ENCODE results near the gene MC1R. TPM values are rescaled to one million over a fixed set of nuclear protein-coding genes. Genes with fewer than 3 reads are reported as not detected.
A peak's percentile ranks its signal among the peaks of the same experiment; 100 is the strongest.

Gene MC1R
- total RNA-seq, 1 donor from 2014 or later, result 9.2 TPM

DNA sequence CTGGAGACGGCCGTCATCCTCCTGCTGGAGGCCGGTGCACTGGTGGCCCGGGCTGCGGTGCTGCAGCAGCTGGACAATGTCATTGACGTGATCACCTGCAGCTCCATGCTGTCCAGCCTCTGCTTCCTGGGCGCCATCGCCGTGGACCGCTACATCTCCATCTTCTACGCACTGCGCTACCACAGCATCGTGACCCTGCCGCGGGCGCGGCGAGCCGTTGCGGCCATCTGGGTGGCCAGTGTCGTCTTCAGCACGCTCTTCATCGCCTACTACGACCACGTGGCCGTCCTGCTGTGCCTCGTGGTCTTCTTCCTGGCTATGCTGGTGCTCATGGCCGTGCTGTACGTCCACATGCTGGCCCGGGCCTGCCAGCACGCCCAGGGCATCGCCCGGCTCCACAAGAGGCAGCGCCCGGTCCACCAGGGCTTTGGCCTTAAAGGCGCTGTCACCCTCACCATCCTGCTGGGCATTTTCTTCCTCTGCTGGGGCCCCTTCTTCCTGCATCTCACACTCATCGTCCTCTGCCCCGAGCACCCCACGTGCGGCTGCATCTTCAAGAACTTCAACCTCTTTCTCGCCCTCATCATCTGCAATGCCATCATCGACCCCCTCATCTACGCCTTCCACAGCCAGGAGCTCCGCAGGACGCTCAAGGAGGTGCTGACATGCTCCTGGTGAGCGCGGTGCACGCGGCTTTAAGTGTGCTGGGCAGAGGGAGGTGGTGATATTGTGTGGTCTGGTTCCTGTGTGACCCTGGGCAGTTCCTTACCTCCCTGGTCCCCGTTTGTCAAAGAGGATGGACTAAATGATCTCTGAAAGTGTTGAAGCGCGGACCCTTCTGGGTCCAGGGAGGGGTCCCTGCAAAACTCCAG is 1.1 kb downstream of the MC1R start:
- Histone ChIP-seq H3K27ac (ENCODE audit: low read depth, low read length) (no peak overlapping the region), H3K79me2 (ENCODE audit: insufficient read depth, low read length) (peaks cover 33% of the 10 kb centered on the region), H3K4me1 (ENCODE audit: insufficient read depth, low read length) (peaks cover 47% of the 10 kb centered on the region), H3K4me3 (ENCODE audit: insufficient read depth, low read depth, low read length) (no peak overlapping the region), H3K36me3 (ENCODE audit: insufficient read depth, low read length) (no peaks in the 10 kb centered on the region), H4K20me1 (ENCODE audit: insufficient read depth, low read length) (peaks cover 14% of the 10 kb centered on the region), H2AFZ (ENCODE audit: low read depth, low read length) (no peak overlapping the region), H3K4me2 (ENCODE audit: low read length) (peak overlapping the region; percentile 100), H3K9ac (ENCODE audit: low read length) (peak overlapping the region; percentile 46), H3K27me3 (ENCODE audit: insufficient read depth, low read length) (no peaks in the 10 kb centered on the region), H3K9me3 (ENCODE audit: insufficient read depth, low read depth, low read length) (no peaks in the 10 kb centered on the region)
- Mint-ChIP-seq H3K4me3 (ENCODE audit: unreplicated experiment) (peak overlapping the region; percentile 57), H3K36me3 (ENCODE audit: low read depth, unreplicated experiment) (peaks cover 2% of the 10 kb centered on the region), H3K27ac (ENCODE audit: unreplicated experiment) (peak overlapping the region; percentile 53), H3K27me3 (ENCODE audit: low read depth, unreplicated experiment) (no peaks in the 10 kb centered on the region), H3K4me1 (ENCODE audit: low read depth, unreplicated experiment) (peaks cover 20% of the 10 kb centered on the region), H3K9me3 (ENCODE audit: unreplicated experiment) (no peaks in the 10 kb centered on the region)
- TF ChIP-seq, protein P1, sequence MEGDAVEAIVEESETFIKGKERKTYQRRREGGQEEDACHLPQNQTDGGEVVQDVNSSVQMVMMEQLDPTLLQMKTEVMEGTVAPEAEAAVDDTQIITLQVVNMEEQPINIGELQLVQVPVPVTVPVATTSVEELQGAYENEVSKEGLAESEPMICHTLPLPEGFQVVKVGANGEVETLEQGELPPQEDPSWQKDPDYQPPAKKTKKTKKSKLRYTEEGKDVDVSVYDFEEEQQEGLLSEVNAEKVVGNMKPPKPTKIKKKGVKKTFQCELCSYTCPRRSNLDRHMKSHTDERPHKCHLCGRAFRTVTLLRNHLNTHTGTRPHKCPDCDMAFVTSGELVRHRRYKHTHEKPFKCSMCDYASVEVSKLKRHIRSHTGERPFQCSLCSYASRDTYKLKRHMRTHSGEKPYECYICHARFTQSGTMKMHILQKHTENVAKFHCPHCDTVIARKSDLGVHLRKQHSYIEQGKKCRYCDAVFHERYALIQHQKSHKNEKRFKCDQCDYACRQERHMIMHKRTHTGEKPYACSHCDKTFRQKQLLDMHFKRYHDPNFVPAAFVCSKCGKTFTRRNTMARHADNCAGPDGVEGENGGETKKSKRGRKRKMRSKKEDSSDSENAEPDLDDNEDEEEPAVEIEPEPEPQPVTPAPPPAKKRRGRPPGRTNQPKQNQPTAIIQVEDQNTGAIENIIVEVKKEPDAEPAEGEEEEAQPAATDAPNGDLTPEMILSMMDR (IDR thresholded peaks at IDR 0.05; ENCODE audit: insufficient read depth, low read depth, low read length), result no peak
- no peak for TF ChIP-seq EZH2 (IDR thresholded peaks at IDR 0.05; ENCODE audit: insufficient read depth, low read length)
- DNase-seq (ENCODE audit: low read depth) (no peak), FAIRE-seq (no peak)

DNA sequence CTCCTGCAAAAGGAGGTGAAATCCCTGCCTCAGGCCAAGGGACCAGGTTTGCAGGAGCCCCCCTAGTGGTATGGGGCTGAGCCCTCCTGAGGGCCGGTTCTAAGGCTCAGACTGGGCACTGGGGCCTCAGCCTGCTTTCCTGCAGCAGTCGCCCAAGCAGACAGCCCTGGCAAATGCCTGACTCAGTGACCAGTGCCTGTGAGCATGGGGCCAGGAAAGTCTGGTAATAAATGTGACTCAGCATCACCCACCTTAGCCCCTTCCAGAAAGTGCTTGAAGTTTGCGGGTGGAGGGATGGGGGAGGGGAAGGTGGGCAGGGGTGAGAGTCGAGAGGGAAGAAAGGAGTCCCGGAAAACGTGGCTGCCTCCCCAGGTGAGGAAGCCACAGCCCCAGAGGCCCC is 2.1 kb downstream of the MC1R start:
- Histone ChIP-seq H3K4me2 (ENCODE audit: low read length) (peak overlapping the region; percentile 100), H4K20me1 (ENCODE audit: insufficient read depth, low read length) (peaks cover 24% of the 10 kb centered on the region), H3K4me3 (ENCODE audit: insufficient read depth, low read depth, low read length) (no peak overlapping the region), H3K9me3 (ENCODE audit: insufficient read depth, low read depth, low read length) (no peaks in the 10 kb centered on the region), H3K4me1 (ENCODE audit: insufficient read depth, low read length) (peaks cover 47% of the 10 kb centered on the region), H3K36me3 (ENCODE audit: insufficient read depth, low read length) (no peaks in the 10 kb centered on the region), H2AFZ (ENCODE audit: low read depth, low read length) (no peak overlapping the region), H3K27me3 (ENCODE audit: insufficient read depth, low read length) (no peaks in the 10 kb centered on the region), H3K9ac (ENCODE audit: low read length) (peak overlapping the region; percentile 98), H3K79me2 (ENCODE audit: insufficient read depth, low read length) (peaks cover 43% of the 10 kb centered on the region), H3K27ac (ENCODE audit: low read depth, low read length) (peak overlapping the region; percentile 99)
- peak overlapping the region; percentile 62 for H3K4me3 Mint-ChIP-seq (ENCODE audit: unreplicated experiment)
- peak overlapping the region; percentile 86 for H3K27ac Mint-ChIP-seq (ENCODE audit: unreplicated experiment)
- TF ChIP-seq, protein P1 (IDR thresholded peaks at IDR 0.05; ENCODE audit: insufficient read depth, low read depth, low read length), result no peak
- no peak for TF ChIP-seq EZH2 (IDR thresholded peaks at IDR 0.05; ENCODE audit: insufficient read depth, low read length)
- no peaks in the 10 kb centered on the region for H3K27me3 Mint-ChIP-seq (ENCODE audit: low read depth, unreplicated experiment)
- FAIRE-seq (no peak), DNase-seq (ENCODE audit: low read depth) (peak; percentile 55)
- peaks cover 20% of the 10 kb centered on the region for H3K4me1 Mint-ChIP-seq (ENCODE audit: low read depth, unreplicated experiment)
- H3K9me3 Mint-ChIP-seq (ENCODE audit: unreplicated experiment), result peaks cover 2% of the 10 kb centered on the region
- H3K36me3 Mint-ChIP-seq (ENCODE audit: low read depth, unreplicated experiment), result peaks cover 2% of the 10 kb centered on the region
